BE2C (cell line): ENCODE results near the gene SUSD3.

Source experiments
- DNase-seq: peaks from one replicate; pipeline ENCODE4 v3.0.0-alpha.2; 2020
- H3K27me3 ChIP-seq: fragments of 250-450 bp; sonication (Bioruptor Pico); 2 replicates; pipeline ENCODE4 v1.5.1; 2020; ENCODE audit warnings: mild to moderate bottlenecking
- H3K36me3 ChIP-seq: fragments of 250-450 bp; sonication (Bioruptor Pico); 2 replicates; pipeline ENCODE4 v1.5.1; 2020; ENCODE audit warnings: mild to moderate bottlenecking
- H3K4me1 ChIP-seq: fragments of 250-450 bp; sonication (Bioruptor Pico); 2 replicates; pipeline ENCODE4 v1.5.1; 2020
- H3K4me3 ChIP-seq: 2 replicates; pipeline ENCODE4 v1.5.1; 2011; ENCODE audit warnings: low read depth, low read length
- H3K9me3 ChIP-seq: fragments of 250-450 bp; sonication (Bioruptor Pico); 2 replicates; pipeline ENCODE4 v1.5.1; 2020
- TF ChIP-seq, protein P1 (sequence below): IDR thresholded peaks from 2 replicates; pipeline ENCODE4 v1.5.1; 2012; ENCODE audit warnings: mild to moderate bottlenecking, low read depth, low read length

SUSD3 gene

DNA sequence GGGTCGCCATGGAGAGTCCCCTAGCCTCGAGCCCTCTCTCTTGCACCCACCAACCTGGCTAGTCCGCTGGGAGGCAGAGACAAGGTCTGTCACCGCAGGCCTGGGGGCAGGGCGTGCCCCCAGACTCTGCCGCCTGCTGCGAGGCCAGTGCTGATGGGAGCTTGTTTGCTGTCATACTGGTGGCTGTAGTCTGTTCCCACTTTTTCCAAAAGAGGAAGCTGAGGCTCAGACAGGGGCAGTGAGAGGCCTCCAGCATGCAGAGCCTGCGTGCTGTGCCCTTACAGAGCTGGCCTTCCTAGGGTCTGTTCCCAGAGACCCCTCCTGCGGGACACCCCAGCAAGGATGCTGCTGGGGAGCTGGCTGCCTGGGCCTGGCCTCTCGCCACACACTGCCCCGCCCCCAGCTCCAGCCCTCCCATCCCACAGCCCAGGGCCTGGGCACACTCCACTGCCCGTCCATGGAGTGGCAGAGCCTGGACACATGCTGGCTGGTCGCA is 21.0 kb upstream of the SUSD3 start:
- no peaks in the 10 kb centered on the region for H3K27me3 ChIP-seq
- H3K9me3 ChIP-seq: no peaks in the 10 kb centered on the region
- TF ChIP-seq, protein P1, sequence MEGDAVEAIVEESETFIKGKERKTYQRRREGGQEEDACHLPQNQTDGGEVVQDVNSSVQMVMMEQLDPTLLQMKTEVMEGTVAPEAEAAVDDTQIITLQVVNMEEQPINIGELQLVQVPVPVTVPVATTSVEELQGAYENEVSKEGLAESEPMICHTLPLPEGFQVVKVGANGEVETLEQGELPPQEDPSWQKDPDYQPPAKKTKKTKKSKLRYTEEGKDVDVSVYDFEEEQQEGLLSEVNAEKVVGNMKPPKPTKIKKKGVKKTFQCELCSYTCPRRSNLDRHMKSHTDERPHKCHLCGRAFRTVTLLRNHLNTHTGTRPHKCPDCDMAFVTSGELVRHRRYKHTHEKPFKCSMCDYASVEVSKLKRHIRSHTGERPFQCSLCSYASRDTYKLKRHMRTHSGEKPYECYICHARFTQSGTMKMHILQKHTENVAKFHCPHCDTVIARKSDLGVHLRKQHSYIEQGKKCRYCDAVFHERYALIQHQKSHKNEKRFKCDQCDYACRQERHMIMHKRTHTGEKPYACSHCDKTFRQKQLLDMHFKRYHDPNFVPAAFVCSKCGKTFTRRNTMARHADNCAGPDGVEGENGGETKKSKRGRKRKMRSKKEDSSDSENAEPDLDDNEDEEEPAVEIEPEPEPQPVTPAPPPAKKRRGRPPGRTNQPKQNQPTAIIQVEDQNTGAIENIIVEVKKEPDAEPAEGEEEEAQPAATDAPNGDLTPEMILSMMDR: no peak
- no peaks in the 10 kb centered on the region for H3K4me1 ChIP-seq
- no peaks in the 10 kb centered on the region for H3K36me3 ChIP-seq
- DNase-seq: no peak
- no peak overlapping the region for H3K4me3 ChIP-seq

GRCh38 chr9:93038918-93039317 is 19.6 kb upstream of the SUSD3 start:
- no peaks in the 10 kb centered on the region for H3K36me3 ChIP-seq
- TF ChIP-seq, protein P1: no peak

GRCh38 chr9:93039456-93039855 is 19.0 kb upstream of the SUSD3 start:
- Histone ChIP-seq H3K4me1 (no peaks in the 10 kb centered on the region), H3K36me3 (no peaks in the 10 kb centered on the region), H3K27me3 (no peaks in the 10 kb centered on the region), H3K4me3 (no peak overlapping the region), H3K9me3 (no peaks in the 10 kb centered on the region)
- no peak for DNase-seq
- TF ChIP-seq, protein P1: no peak

More at GRCh38 chr9:93038918-93039317, 19.6 kb upstream of the SUSD3 start:
- Histone ChIP-seq H3K4me3 (no peak overlapping the region), H3K4me1 (no peaks in the 10 kb centered on the region), H3K27me3 (no peaks in the 10 kb centered on the region), H3K9me3 (no peaks in the 10 kb centered on the region)
- no peak for DNase-seq

DNA sequence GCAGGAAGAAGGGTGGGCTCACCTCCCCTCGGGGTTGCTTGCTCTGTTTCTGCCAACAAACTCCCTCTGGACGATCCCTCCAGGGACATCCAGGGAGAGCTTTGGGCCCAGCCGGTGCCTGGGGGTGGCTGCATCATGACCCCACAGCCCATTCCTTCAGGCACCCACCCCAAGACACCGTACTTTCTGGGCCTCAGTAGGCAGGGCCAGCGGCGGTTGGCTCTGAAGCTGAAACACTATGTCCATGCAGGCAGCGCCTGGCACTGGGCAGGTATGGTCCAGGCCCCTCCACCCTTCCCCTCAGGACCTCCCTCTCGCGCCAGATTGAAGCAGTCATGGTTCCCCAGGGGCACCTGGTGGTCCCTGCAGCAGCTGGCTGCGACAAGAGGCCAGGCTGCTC is 18.5 kb upstream of the SUSD3 start:
- DNase-seq: no peak
- no peaks in the 10 kb centered on the region for H3K36me3 ChIP-seq

DNA sequence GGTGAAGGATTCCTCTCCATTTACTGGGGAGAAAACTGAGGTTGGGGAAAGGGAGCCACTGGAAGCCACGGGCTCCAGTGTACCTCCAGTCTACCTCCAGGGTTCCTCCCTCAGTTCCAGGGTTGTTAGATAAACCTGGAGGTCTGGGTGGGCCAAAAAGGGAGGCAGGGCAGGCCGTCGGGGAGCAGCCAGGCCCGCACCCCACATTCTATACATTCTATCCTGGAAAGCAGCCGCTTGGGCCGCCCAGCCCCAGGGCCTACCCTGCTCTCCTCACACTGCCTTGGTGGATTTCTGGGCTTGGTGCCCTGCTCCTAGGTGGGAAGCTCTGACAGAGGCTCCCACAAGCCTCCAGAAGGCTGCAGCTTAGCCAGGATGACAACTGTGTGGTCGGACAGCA is 18.1 kb upstream of the SUSD3 start:
- Histone ChIP-seq H3K27me3 (no peaks in the 10 kb centered on the region), H3K36me3 (no peaks in the 10 kb centered on the region), H3K4me1 (no peaks in the 10 kb centered on the region), H3K9me3 (no peaks in the 10 kb centered on the region), H3K4me3 (no peak overlapping the region)
- DNase-seq: no peak
- TF ChIP-seq, protein P1: no peak

More for the DNA sequence above, 18.5 kb upstream of the SUSD3 start:
- Histone ChIP-seq H3K4me1 (no peaks in the 10 kb centered on the region), H3K27me3 (no peaks in the 10 kb centered on the region), H3K9me3 (no peaks in the 10 kb centered on the region), H3K4me3 (no peak overlapping the region)
- TF ChIP-seq, protein P1: no peak

- TF ChIP-seq, protein P1: no peak
- no peaks in the 10 kb centered on the region for H3K4me1 ChIP-seq
- DNase-seq: no peak
- no peaks in the 10 kb centered on the region for H3K27me3 ChIP-seq
- no peak overlapping the region for H3K4me3 ChIP-seq
- no peaks in the 10 kb centered on the region for H3K9me3 ChIP-seq
- no peaks in the 10 kb centered on the region for H3K36me3 ChIP-seq
Measured at GRCh38 chr9:93041108-93041802, 17.2 kb upstream of the SUSD3 start.
